A673 (cell line): Measurements from ENCODE around the gene RPS6KB1. TPM values are rescaled to one million over a fixed set of nuclear protein-coding genes. Genes with fewer than 3 reads are reported as not detected.

Experiments
- BruUV-seq: library from RNA; stranded (reverse); fragments of 400-500 nt; replicated peaks from 2 replicates; lab custom pipeline; 2021; lab: Mats Ljungman, UMichigan
- CTCF ChIA-PET: fragments of 300-600 bp; sonication (Branson Sonifier 250); formaldehyde crosslinking; loops from one replicate; lab custom pipeline; 2022; ENCODE audit warnings: antibody characterized with exemption; lab: Charles Lee
- POLR2A ChIA-PET: fragments of 300-600 bp; sonication (Branson Sonifier 250); formaldehyde crosslinking; loops from one replicate; lab custom pipeline; 2022; ENCODE audit warnings: antibody characterized with exemption; ENCODE audit not compliant: low non-redundant PET; lab: Charles Lee
- DNase-seq: peaks from one replicate; pipeline ENCODE4 v3.0.0-alpha.2; 2015; ENCODE audit warnings: low spot score
- H3K27ac ChIP-seq: fragments of 200-600 bp; sonication (generic); 2 replicates; pipeline ENCODE4 v1.5.1; 2016; ENCODE audit warnings: mixed run types, low read depth, mild to moderate bottlenecking, mixed read lengths, antibody characterized with exemption, low read length; ENCODE audit not compliant: poor library complexity, severe bottlenecking
- H3K27me3 ChIP-seq: fragments of 200-600 bp; sonication (generic); replicated peaks from 2 replicates; pipeline ENCODE4 v1.6.1; 2017; ENCODE audit warnings: mixed run types, low read depth, mild to moderate bottlenecking, mixed read lengths, antibody characterized with exemption, low read length; ENCODE audit not compliant: insufficient read depth, poor library complexity
- H3K36me3 ChIP-seq: fragments of 200-600 bp; sonication (generic); 2 replicates; pipeline ENCODE4 v1.6.1; 2016; ENCODE audit warnings: mixed run types, mild to moderate bottlenecking, mixed read lengths, antibody characterized with exemption, low read length; ENCODE audit not compliant: insufficient read depth, poor library complexity, severe bottlenecking
- H3K4me1 ChIP-seq: fragments of 200-600 bp; sonication (generic); 2 replicates; pipeline ENCODE4 v1.6.1; 2017; ENCODE audit warnings: mixed run types, mild to moderate bottlenecking, mixed read lengths, antibody characterized with exemption, low read length; ENCODE audit not compliant: insufficient read depth, poor library complexity, severe bottlenecking
- H3K4me3 ChIP-seq: fragments of 200-600 bp; sonication (generic); 2 replicates; pipeline ENCODE4 v1.5.1; 2016; ENCODE audit warnings: low read depth, mixed run types, mild to moderate bottlenecking, mixed read lengths, low read length; ENCODE audit not compliant: poor library complexity, severe bottlenecking
- H3K9me3 ChIP-seq: fragments of 200-600 bp; sonication (generic); 2 replicates; pipeline ENCODE4 v1.6.1; 2016; ENCODE audit warnings: mixed run types, low read depth, mild to moderate bottlenecking, mixed read lengths, antibody characterized with exemption, low read length; ENCODE audit not compliant: poor library complexity, severe bottlenecking
- EZH2 ChIP-seq: fragments of 200-600 bp; sonication (generic); IDR thresholded peaks from 2 replicates; pipeline ENCODE4 v1.6.1; 2017; ENCODE audit warnings: borderline replicate concordance, low read depth, mild to moderate bottlenecking, mixed read lengths, antibody characterized with exemption, low read length; ENCODE audit not compliant: poor library complexity, severe bottlenecking
- intact Hi-C: fragments of 100-400 bp; cut with micrococcal nuclease; formaldehyde crosslinking; loops from one replicate; pipeline ENCODE4 v1.10.0; 2022; ENCODE audit not compliant: unreplicated experiment
- total RNA-seq: library from RNA; stranded (reverse); gene quantifications from 2 replicates; pipeline ENCODE4 v1.2.3, GENCODE V29; 2021
- TF ChIP-seq, protein P1 (sequence below): fragments of 300-800, 200-600 bp; sonication (generic); conservative IDR thresholded peaks from 2 replicates; pipeline ENCODE4 v1.5.1; 2017; ENCODE audit warnings: low read depth, mild to moderate bottlenecking, antibody characterized with exemption, low read length, moderate library complexity, mixed read lengths

RPS6KB1 gene
- total RNA-seq, 1 experiment from 2014 or later = 56.5 TPM

DNA sequence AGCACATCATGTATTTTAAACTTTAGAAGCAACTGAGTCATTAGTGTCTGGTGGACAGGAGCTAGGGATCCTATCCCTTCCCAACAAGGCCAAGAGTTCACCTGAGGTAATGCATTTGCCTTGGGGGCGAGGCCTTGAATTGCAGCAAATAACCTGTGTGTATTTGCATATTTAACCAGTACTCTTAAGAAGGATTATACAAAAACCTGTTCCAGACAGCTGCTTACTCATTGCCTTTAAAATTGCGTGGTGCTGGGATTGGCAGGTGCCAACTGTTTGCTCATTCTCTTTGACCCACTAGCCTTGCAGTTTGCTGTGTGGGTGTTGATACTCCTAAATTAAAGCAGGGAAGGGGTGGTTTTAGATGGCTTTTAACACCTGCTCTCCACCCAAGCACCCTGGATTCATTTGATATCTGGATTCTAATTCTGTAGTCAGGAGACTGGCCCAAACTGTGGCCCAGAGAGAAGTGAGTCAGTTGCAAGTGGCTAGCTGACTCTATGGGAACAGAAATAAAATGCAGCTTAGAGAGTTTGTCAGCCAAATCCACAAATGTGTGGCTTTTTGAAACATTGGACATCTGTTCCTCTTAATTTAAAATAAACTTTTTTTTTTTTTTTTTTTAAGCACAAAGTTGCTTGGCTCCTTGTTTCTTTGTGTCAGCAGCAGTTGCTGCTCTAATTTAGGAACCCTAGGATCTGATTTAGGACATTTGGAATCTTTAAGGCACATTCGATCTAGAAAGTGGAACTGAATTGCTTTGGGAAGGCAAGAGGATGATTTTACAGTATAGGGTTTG, 47.1 kb upstream of the RPS6KB1 start:
- no peak overlapping the region for H3K4me3 ChIP-seq
- peaks cover 2% of the 10 kb centered on the region for H3K36me3 ChIP-seq
- BruUV-seq = no TSS peak
- no peak for DNase-seq
- H3K27me3 ChIP-seq = no peaks in the 10 kb centered on the region
- H3K9me3 ChIP-seq = no peaks in the 10 kb centered on the region
- CTCF ChIA-PET = no interaction called here
- intact Hi-C loops = no loop called here
- peak overlapping the region; percentile 32 for H3K27ac ChIP-seq
- H3K4me1 ChIP-seq = peaks cover 14% of the 10 kb centered on the region
- POLR2A ChIA-PET = interaction anchor here (0.7 kb wide), 1 partner anchor 393 kb away, joined by 3 read pairs; no protein-coding TSS in a partner anchor
- TF ChIP-seq, protein P1, sequence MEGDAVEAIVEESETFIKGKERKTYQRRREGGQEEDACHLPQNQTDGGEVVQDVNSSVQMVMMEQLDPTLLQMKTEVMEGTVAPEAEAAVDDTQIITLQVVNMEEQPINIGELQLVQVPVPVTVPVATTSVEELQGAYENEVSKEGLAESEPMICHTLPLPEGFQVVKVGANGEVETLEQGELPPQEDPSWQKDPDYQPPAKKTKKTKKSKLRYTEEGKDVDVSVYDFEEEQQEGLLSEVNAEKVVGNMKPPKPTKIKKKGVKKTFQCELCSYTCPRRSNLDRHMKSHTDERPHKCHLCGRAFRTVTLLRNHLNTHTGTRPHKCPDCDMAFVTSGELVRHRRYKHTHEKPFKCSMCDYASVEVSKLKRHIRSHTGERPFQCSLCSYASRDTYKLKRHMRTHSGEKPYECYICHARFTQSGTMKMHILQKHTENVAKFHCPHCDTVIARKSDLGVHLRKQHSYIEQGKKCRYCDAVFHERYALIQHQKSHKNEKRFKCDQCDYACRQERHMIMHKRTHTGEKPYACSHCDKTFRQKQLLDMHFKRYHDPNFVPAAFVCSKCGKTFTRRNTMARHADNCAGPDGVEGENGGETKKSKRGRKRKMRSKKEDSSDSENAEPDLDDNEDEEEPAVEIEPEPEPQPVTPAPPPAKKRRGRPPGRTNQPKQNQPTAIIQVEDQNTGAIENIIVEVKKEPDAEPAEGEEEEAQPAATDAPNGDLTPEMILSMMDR = no peak
- no peak for TF ChIP-seq EZH2

DNA sequence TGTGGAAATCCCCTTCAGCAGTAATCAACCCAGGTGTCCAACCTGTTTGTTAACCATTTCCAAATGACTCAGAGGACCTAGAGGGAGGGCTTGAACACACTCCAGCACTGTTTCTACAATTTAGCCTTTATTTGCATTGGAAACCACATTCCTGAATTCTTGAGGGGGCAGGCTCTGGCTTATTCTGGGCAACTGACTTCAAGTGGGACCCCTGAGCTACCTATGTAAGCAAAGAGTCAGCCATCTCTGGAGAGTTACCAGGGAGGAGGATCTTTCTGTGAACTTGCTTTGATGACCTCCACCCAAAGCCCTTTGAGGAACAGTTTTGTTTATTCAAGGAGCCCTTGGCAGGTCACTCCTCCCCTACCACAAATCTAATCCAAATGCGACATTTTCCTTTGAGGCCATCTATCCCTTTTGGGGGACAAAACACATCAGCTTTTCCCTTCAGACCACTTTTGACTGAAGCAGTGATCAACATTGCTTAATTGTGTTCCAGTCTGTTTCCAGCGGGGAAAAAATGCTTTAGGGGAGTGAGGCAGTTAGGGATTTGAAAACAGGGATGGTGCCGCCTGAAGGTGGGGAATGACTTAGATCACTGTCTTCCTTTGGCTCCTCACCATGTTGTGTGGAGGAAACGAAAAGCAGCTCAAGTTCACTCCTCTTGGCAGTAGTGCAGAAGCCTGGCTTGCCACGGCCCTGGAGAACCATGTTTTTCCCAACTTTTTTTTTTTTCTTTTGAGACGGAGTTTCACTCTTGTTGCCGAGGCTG, 46.3 kb upstream of the RPS6KB1 start:
- intact Hi-C loops = no loop called here
- no peak for DNase-seq

DNA sequence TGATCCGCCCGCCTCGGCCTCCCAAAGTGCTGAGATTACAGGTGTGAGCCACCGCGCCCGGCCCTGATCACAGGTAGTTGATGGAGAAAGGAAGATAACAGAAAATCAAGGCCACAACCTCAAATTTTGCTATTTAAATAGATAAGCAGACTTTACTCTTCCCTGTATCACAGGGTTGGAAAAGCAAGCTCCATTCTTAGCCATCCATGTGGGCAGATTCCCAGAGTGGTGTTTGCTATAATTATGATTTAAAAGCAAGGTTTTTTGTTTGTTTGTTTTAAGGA, 44.6 kb upstream of the RPS6KB1 start:
- ChIA-PET CTCF (interaction anchor here (1.6 kb wide), 1 partner anchor 11 kb away, joined by 5 read pairs; no protein-coding TSS in a partner anchor), POLR2A (interaction anchor here (0.5 kb wide), 1 partner anchor 13 kb away, joined by 3 read pairs; no protein-coding TSS in a partner anchor)
- H3K4me1 ChIP-seq = peaks cover 10% of the 10 kb centered on the region
- intact Hi-C loops = no loop called here
- BruUV-seq = no TSS peak
- no peak for DNase-seq
- TF ChIP-seq, protein P1 = no peak
- TF ChIP-seq EZH2 = no peak
- no peaks in the 10 kb centered on the region for H3K36me3 ChIP-seq
- H3K27me3 ChIP-seq = no peaks in the 10 kb centered on the region
- no peak overlapping the region for H3K27ac ChIP-seq
- no peak overlapping the region for H3K4me3 ChIP-seq
- no peaks in the 10 kb centered on the region for H3K9me3 ChIP-seq

More for the DNA sequence above, 46.3 kb upstream of the RPS6KB1 start:
- peaks cover 10% of the 10 kb centered on the region for H3K4me1 ChIP-seq
- no peaks in the 10 kb centered on the region for H3K27me3 ChIP-seq
- no peak overlapping the region for H3K4me3 ChIP-seq
- POLR2A ChIA-PET = interaction anchor here (1.1 kb wide), 1 partner anchor 92 kb away, joined by 3 read pairs; no protein-coding TSS in a partner anchor
- BruUV-seq = no TSS peak
- no peaks in the 10 kb centered on the region for H3K36me3 ChIP-seq
- CTCF ChIA-PET = no interaction called here
- H3K27ac ChIP-seq = no peak overlapping the region
- no peaks in the 10 kb centered on the region for H3K9me3 ChIP-seq
- TF ChIP-seq EZH2 = no peak
- TF ChIP-seq, protein P1 = no peak
